Astrocyte of the spinal cord (primary cell): Measurements from ENCODE around the gene CCK.
"Not testable (repeated sequence)": the region's sequence is repeated elsewhere in the genome, so short reads cannot be mapped to it uniquely, and the experiment has no call there.

ENCODE experiments used
- DNase-seq: peaks from one replicate; pipeline ENCODE4 v3.0.0; 2011; ENCODE audit warnings: low read depth, low spot score
- H3K4me3 ChIP-seq: 2 replicates; pipeline ENCODE4 v1.5.1; 2011; ENCODE audit warnings: low read depth, mild to moderate bottlenecking, low read length, moderate library complexity
- CTCF ChIP-seq: IDR thresholded peaks from 2 replicates; pipeline ENCODE4 v1.5.1; 2012; ENCODE audit warnings: low read depth, mild to moderate bottlenecking, low read length, inconsistent platforms
- in situ Hi-C: cut with HindIII; loops from 2 replicates; pipeline ENCODE4 v1.10.0; 2017; ENCODE audit warnings: low sequenced_read_pairs

CCK gene

GRCh38 chr3:42288385-42288784, 22.4 kb upstream of the CCK start:
- no peak for TF ChIP-seq CTCF
- in situ Hi-C loops, result no loop called here
- no peak for DNase-seq
- H3K4me3 ChIP-seq, result no peak overlapping the region

GRCh38 chr3:42287423-42287822, 21.4 kb upstream of the CCK start:
- in situ Hi-C loops, DNase-seq, H3K4me3 ChIP-seq: not testable (repeated sequence)

GRCh38 chr3:42277676-42278075, 11.7 kb upstream of the CCK start:
- no peak overlapping the region for H3K4me3 ChIP-seq
- in situ Hi-C loops, result no loop called here
- no peak for DNase-seq
- no peak for TF ChIP-seq CTCF

GRCh38 chr3:42276141-42277132, 10.5 kb upstream of the CCK start:
- in situ Hi-C loops, result no loop called here
- TF ChIP-seq CTCF, result no peak
- no peak for DNase-seq
- no peak overlapping the region for H3K4me3 ChIP-seq

GRCh38 chr3:42275217-42275616, 9.2 kb upstream of the CCK start:
- no peak overlapping the region for H3K4me3 ChIP-seq
- TF ChIP-seq CTCF, result no peak
- DNase-seq, result no peak
- in situ Hi-C loops, result no loop called here

- in situ Hi-C loops, result no loop called here
- H3K4me3 ChIP-seq, result no peak overlapping the region
- TF ChIP-seq CTCF, result no peak
- DNase-seq, result no peak
Observed at GRCh38 chr3:42274266-42274665, 8.3 kb upstream of the CCK start.

- in situ Hi-C loops, result no loop called here
- DNase-seq, result no peak
- no peak overlapping the region for H3K4me3 ChIP-seq
- no peak for TF ChIP-seq CTCF
Observed at GRCh38 chr3:42273361-42273760, 7.4 kb upstream of the CCK start.
